Measurements from ENCODE around the gene LATS1.

DNA sequence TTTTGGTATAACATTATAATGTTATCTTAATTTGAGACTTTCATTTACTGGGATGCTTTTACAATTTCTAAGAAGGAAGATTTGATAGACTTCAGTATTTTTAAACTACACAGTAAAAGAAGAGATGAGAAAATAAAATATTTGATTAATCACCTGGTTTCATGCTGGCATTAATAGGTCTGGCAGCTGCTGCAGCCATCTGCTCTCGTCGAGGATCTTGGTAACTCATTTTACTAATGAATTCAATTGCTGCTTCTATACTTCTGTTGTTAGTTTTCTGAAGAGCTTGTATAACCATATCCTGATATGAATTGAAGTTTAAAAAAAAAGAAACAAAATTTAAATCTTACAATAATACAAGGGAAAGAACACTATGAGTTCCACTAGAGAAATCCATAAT is 23.0 kb downstream of the LATS1 start:
- TF ChIP-seq CTCF (IDR thresholded peaks at IDR 0.05; ENCODE audit: poor library complexity, severe bottlenecking) = no peak
- no peak for TF ChIP-seq EZH2 (IDR thresholded peaks at IDR 0.05; ENCODE audit: borderline replicate concordance, insufficient read depth, low read length, poor library complexity, severe bottlenecking)
- no peak for TF ChIP-seq SMC3 (conservative IDR thresholded peaks at IDR 0.05; ENCODE audit: poor library complexity)

Data from neural cell (in vitro differentiated cells).